B cell (primary cell): ENCODE results near the gene SLC15A3. TPM values are rescaled to one million over a fixed set of nuclear protein-coding genes. Genes with fewer than 3 reads are reported as not detected.

Experiments
- ATAC-seq: fragments of 200-7000 bp; cut with Tn5 transposase; one replicate; pipeline ENCODE4 v1.10.0; 2021; ENCODE audit warnings: low read depth, mild to moderate bottlenecking, moderate number of reproducible peaks, moderate library complexity
- CTCF ChIA-PET: fragments of 350-600 bp; sonication (Branson Sonifier 250); formaldehyde crosslinking; loops from one replicate; lab custom pipeline; 2021; ENCODE audit warnings: antibody characterized with exemption, inconsistent platforms; lab: Charles Lee
- POLR2A ChIA-PET: fragments of 350-600 bp; sonication (Branson Sonifier 250); formaldehyde crosslinking; loops from one replicate; lab custom pipeline; 2021; ENCODE audit warnings: antibody characterized with exemption; lab: Charles Lee
- DNase-seq: peaks from one replicate; pipeline ENCODE4 v3.0.0; 2013
- H2AFZ ChIP-seq: 2 replicates; pipeline ENCODE4 v1.6.1; 2012; ENCODE audit warnings: mild to moderate bottlenecking, low read depth, low read length; ENCODE audit not compliant: insufficient read depth, poor library complexity, severe bottlenecking
- H3K27ac ChIP-seq, 2 donors: 1 replicate in 1 of 2; 2 replicates in 1 of 2; pipeline ENCODE4 v1.5.1; 2012 to 2013; ENCODE audit warnings: low read length in 2 of 2, mild to moderate bottlenecking in 2 of 2, moderate library complexity in 1 of 2
- H3K27me3 ChIP-seq, 4 experiments: fragments of 200-600 bp in 1 of 4; sonication (generic) in 1 of 4; replicated peaks in 1 of 4; 1 replicate in 2 of 4; 2 replicates in 2 of 4; pipeline versions ENCODE4 v1.6.1 to v1.7.0; 2013 to 2016; ENCODE audit warnings: low read length in 3 of 4, mild to moderate bottlenecking in 2 of 4, mixed read lengths in 1 of 4, moderate library complexity in 1 of 4; ENCODE audit not compliant: insufficient read depth in 4 of 4, control insufficient read depth in 3 of 4; ENCODE audit errors: control extremely low read depth in 1 of 4
- H3K36me3 ChIP-seq, 2 experiments: replicated peaks in 1 of 2; 1 replicate in 1 of 2; 2 replicates in 1 of 2; pipeline versions ENCODE4 v1.6.1 to v1.7.1; 2013; ENCODE audit warnings: low read length in 1 of 2; ENCODE audit not compliant: insufficient read depth in 2 of 2, control insufficient read depth in 1 of 2; ENCODE audit errors: control extremely low read depth in 1 of 2, extremely low read depth in 1 of 2
- H3K4me1 ChIP-seq, 2 donors: fragments of 200-600 bp in 1 of 2; sonication (generic) in 1 of 2; 1 replicate in 1 of 2; 2 replicates in 1 of 2; pipeline versions ENCODE4 v1.5.1 to v1.6.1; 2013 to 2017; ENCODE audit warnings: low read length in 2 of 2; ENCODE audit not compliant: control insufficient read depth in 2 of 2, insufficient read depth in 2 of 2
- H3K4me2 ChIP-seq: replicated peaks from 2 replicates; pipeline ENCODE3; 2012; ENCODE audit warnings: mild to moderate bottlenecking, low read depth, low read length; ENCODE audit not compliant: poor library complexity, severe bottlenecking
- H3K4me3 ChIP-seq, 5 experiments: fragments of 200-600 bp in 1 of 5; sonication (generic) in 1 of 5; 1 replicate in 3 of 5; 2 replicates in 2 of 5; pipeline versions ENCODE4 v1.5.1 to v1.7.0; 2011 to 2016; ENCODE audit warnings: low read length in 4 of 5, mild to moderate bottlenecking in 4 of 5, low read depth in 2 of 5, control low read depth in 1 of 5, moderate library complexity in 1 of 5; ENCODE audit not compliant: insufficient read depth in 1 of 5; ENCODE audit errors: control extremely low read depth in 1 of 5, extremely low read depth in 1 of 5
- H3K79me2 ChIP-seq: fragments of 200-600 bp; sonication (generic); one replicate; pipeline ENCODE4 v1.6.0; 2016; ENCODE audit warnings: low read length; ENCODE audit not compliant: control insufficient read depth, insufficient read depth
- H3K9ac ChIP-seq: fragments of 200-600 bp; sonication (generic); 2 replicates; pipeline ENCODE4 v1.6.1; 2017; ENCODE audit warnings: mild to moderate bottlenecking, low read length, moderate library complexity
- H3K9me3 ChIP-seq, 3 donors: one replicate each; pipeline versions ENCODE4 v1.6.1 to v1.7.1; 2013; ENCODE audit warnings: low read length in 2 of 3; ENCODE audit not compliant: control insufficient read depth in 2 of 3, insufficient read depth in 1 of 3; ENCODE audit errors: control extremely low read depth in 1 of 3
- H4K20me1 ChIP-seq: 2 replicates; pipeline ENCODE4 v1.6.0; 2012; ENCODE audit warnings: mild to moderate bottlenecking, low read length; ENCODE audit not compliant: insufficient read depth, control insufficient read depth, poor library complexity, severe bottlenecking
- H3K27ac Mint-ChIP-seq: one replicate; pipeline ENCODE4 v1.8.0; 2021; ENCODE audit warnings: mixed read lengths
- H3K27me3 Mint-ChIP-seq: one replicate; pipeline ENCODE4 v1.8.0; 2021; ENCODE audit warnings: mixed read lengths
- H3K4me1 Mint-ChIP-seq: one replicate; pipeline ENCODE4 v1.8.0; 2021; ENCODE audit warnings: mixed read lengths
- H3K4me3 Mint-ChIP-seq: one replicate; pipeline ENCODE4 v1.8.0; 2021; ENCODE audit warnings: mixed read lengths
- H3K9me3 Mint-ChIP-seq: one replicate; pipeline ENCODE4 v1.8.0; 2022; ENCODE audit warnings: mixed read lengths; ENCODE audit not compliant: insufficient read depth
- CTCF ChIP-seq: fragments of 200-600 bp; IDR thresholded peaks from one replicate; pipeline ENCODE4 v1.8.0; 2022; ENCODE audit warnings: antibody characterized with exemption, mild to moderate bottlenecking
- EZH2 ChIP-seq: IDR thresholded peaks from 2 replicates; pipeline ENCODE4 v1.6.1; 2012; ENCODE audit warnings: borderline replicate concordance, low read depth, mild to moderate bottlenecking, moderate library complexity, low read length; ENCODE audit not compliant: insufficient read depth, poor library complexity, severe bottlenecking
- WGBS: methylation state at CpG from one replicate; pipeline ENCODE4 v1.1.5; 2013; ENCODE audit warnings: missing lambda C conversion rate; ENCODE audit not compliant: insufficient coverage; 5-methylcytosine and 5-hydroxymethylcytosine counted together
- intact Hi-C: fragments of 100-400 bp; cut with micrococcal nuclease; formaldehyde crosslinking; loops from one replicate; pipeline ENCODE4 v1.10.0; 2022
- polyA plus RNA-seq: library from polyadenylated mRNA; depleted of rRNA; stranded (reverse); fragments of >200 nt; gene quantifications from 2 replicates; pipeline ENCODE4 v1.2.3, GENCODE V29; 2012
- total RNA-seq, 2 donors: library from RNA; stranded (reverse); fragments of 120-200 nt in 1 of 2; gene quantifications; 1 replicate in 1 of 2; 2 replicates in 1 of 2; pipeline versions ENCODE4 v1.2.3 to v1.2.4, GENCODE V29; 2013 to 2022

SLC15A3 gene
- total and polyA plus RNA-seq, 2 donors (not counting 1 experiment from before 2014, with no cell fraction given) = 61.5 to 91.4 TPM

- H3K4me3 ChIP-seq = peak overlapping the region; percentile 61 to 100 (median 90)
- H3K4me3 Mint-ChIP-seq = peak overlapping the region; percentile 97
- H4K20me1 ChIP-seq = peaks cover 34% of the 10 kb centered on the region
- CTCF ChIA-PET = interaction anchor here (0.6 to 11.8 kb wide), 24 partner anchors 9 to 446 kb away, joined by 3 to 129 read pairs (median 9); partner anchors contain the start of genes CYB561A3, PRPF19, SLC15A3 and TMEM132A
- H3K79me2 ChIP-seq = peaks cover 56% of the 10 kb centered on the region
- no peak for TF ChIP-seq EZH2
- TF ChIP-seq CTCF = no peak
- ATAC-seq (peak; percentile 1), DNase-seq (peak; percentile 67)
- H3K4me1 ChIP-seq = peaks cover 68 to 87% of the 10 kb centered on the region in 2 donors
- POLR2A ChIA-PET = interaction anchor here (0.9 to 8.3 kb wide), 9 partner anchors 9 to 247 kb away, joined by 3 to 96 read pairs (median 5); partner anchors contain the start of genes CD6, SLC15A3, TMEM132A and VPS37C
- H2AFZ ChIP-seq = peak overlapping the region; percentile 95
- H3K27me3 ChIP-seq = no peaks in the 10 kb centered on the region
- H3K27me3 Mint-ChIP-seq = no peaks in the 10 kb centered on the region
- H3K27ac ChIP-seq = peak overlapping the region; percentile 87 to 96
- intact Hi-C loops = loop anchor here (1.0 to 10.0 kb wide), 11 partner anchors 8 to 1250 kb away; partner anchors contain the start of genes FEN1, FTH1, MS4A1 and PATL1
- H3K9me3 ChIP-seq = no peaks in the 10 kb centered on the region
- H3K36me3 ChIP-seq = peaks cover 0 to 10% of the 10 kb centered on the region in 2 experiments
- peak overlapping the region; percentile 89 for H3K9ac ChIP-seq
- no peaks in the 10 kb centered on the region for H3K9me3 Mint-ChIP-seq
- peak overlapping the region; percentile 96 for H3K4me2 ChIP-seq
- 0% methylated on average over 21 of the region's 31 CpGs for WGBS
- peak overlapping the region; percentile 97 for H3K27ac Mint-ChIP-seq
- peaks cover 77% of the 10 kb centered on the region for H3K4me1 Mint-ChIP-seq
Observed at GRCh38 chr11:60914633-60915247, 37.2 kb downstream of the SLC15A3 start.
